H1 (cell line): Measurements from ENCODE around the gene STT3B. TPM values are rescaled to one million over a fixed set of nuclear protein-coding genes. Genes with fewer than 3 reads are reported as not detected.

Source experiments
- CTCF ChIA-PET: fragments of 300-600 bp; sonication (Branson Sonifier 250); formaldehyde crosslinking; loops from one replicate; lab custom pipeline; 2021; ENCODE audit not compliant: partially characterized antibody; lab: Charles Lee
- POLR2A ChIA-PET: fragments of 300-600 bp; sonication (Branson Sonifier 250); formaldehyde crosslinking; loops from one replicate; lab custom pipeline; 2021; ENCODE audit warnings: inconsistent platforms; ENCODE audit not compliant: partially characterized antibody; lab: Charles Lee
- DNase-seq, 2 experiments: peaks; one replicate each; pipeline versions ENCODE4 v3.0.0 to v3.0.0-alpha.2; 2010 to 2022; ENCODE audit warnings: low spot score in 2 of 2, low read depth in 1 of 2, mixed read lengths in 1 of 2
- FAIRE-seq: peaks from 2 replicates; lab custom pipeline; 2011; peaks lifted over from hg19 to GRCh38; lab: Jason Lieb, UNC
- H2AFZ ChIP-seq: 2 replicates; pipeline ENCODE4 v1.8.1; 2012; ENCODE audit warnings: low read length, inconsistent platforms
- H2AK5ac ChIP-seq: 2 replicates; pipeline ENCODE4 v1.6.1; 2013; ENCODE audit warnings: low read depth, low read length
- H2BK120ac ChIP-seq: replicated peaks from 2 replicates; pipeline ENCODE3; 2013; ENCODE audit warnings: low read depth, low read length, inconsistent platforms
- H2BK12ac ChIP-seq: 2 replicates; pipeline ENCODE4 v1.6.1; 2013; ENCODE audit warnings: low read depth, low read length
- H2BK15ac ChIP-seq: 2 replicates; pipeline ENCODE4 v1.6.1; 2013; ENCODE audit warnings: low read length
- H2BK20ac ChIP-seq: 2 replicates; pipeline ENCODE4 v1.6.1; 2013; ENCODE audit warnings: low read length
- H2BK5ac ChIP-seq: 2 replicates; pipeline ENCODE4 v1.6.1; 2013; ENCODE audit warnings: low read depth, low read length
- H3K14ac ChIP-seq: 2 replicates; pipeline ENCODE4 v1.6.1; 2013; ENCODE audit warnings: inconsistent platforms; ENCODE audit not compliant: insufficient read length
- H3K18ac ChIP-seq: 2 replicates; pipeline ENCODE4 v1.6.1; 2013; ENCODE audit warnings: low read length; ENCODE audit errors: extremely low read depth
- H3K23ac ChIP-seq: 2 replicates; pipeline ENCODE4 v1.6.1; 2013; ENCODE audit warnings: inconsistent platforms; ENCODE audit not compliant: insufficient read length
- H3K23me2 ChIP-seq: 2 replicates; pipeline ENCODE4 v1.6.1; 2013; ENCODE audit warnings: low read depth, low read length
- H3K27ac ChIP-seq: 2 replicates; pipeline ENCODE4 v1.6.1; 2011; ENCODE audit warnings: low read depth, low read length, inconsistent platforms
- H3K27me3 ChIP-seq, 4 experiments: replicated peaks in 1 of 4; 1 replicate in 1 of 4; 2 replicates in 3 of 4; pipeline versions ENCODE4 v1.6.1 to v1.8.1; 2011 to 2013; ENCODE audit warnings: low read length in 3 of 4, mild to moderate bottlenecking in 3 of 4, inconsistent platforms in 2 of 4, mixed read lengths in 2 of 4, moderate library complexity in 1 of 4; ENCODE audit not compliant: control insufficient read depth in 3 of 4, insufficient read depth in 3 of 4; ENCODE audit errors: extremely low read depth in 1 of 4
- H3K36me3 ChIP-seq, 4 experiments: 2 replicates each; pipeline versions ENCODE4 v1.6.1 to v1.8.1; 2011 to 2013; ENCODE audit warnings: mild to moderate bottlenecking in 4 of 4, low read length in 3 of 4, moderate library complexity in 2 of 4, control low read depth in 1 of 4, inconsistent platforms in 1 of 4; ENCODE audit not compliant: insufficient read depth in 4 of 4, control insufficient read depth in 2 of 4
- H3K4ac ChIP-seq: replicated peaks from 2 replicates; pipeline ENCODE3; 2013; ENCODE audit warnings: low read length, low read depth, mixed read lengths, inconsistent platforms; ENCODE audit not compliant: insufficient read length
- H3K4me1 ChIP-seq, 4 experiments: replicated peaks in 1 of 4; 1 replicate in 1 of 4; 2 replicates in 3 of 4; pipeline versions ENCODE4 v1.6.1 to v1.8.1; 2011 to 2013; ENCODE audit warnings: low read length in 3 of 4, inconsistent platforms in 2 of 4, mixed read lengths in 1 of 4; ENCODE audit not compliant: insufficient read depth in 4 of 4, control insufficient read depth in 3 of 4
- H3K4me2 ChIP-seq, 2 experiments: 2 replicates each; pipeline versions ENCODE4 v1.6.1 to v1.8.1; 2011 to 2013; ENCODE audit warnings: low read depth in 2 of 2, low read length in 2 of 2, control low read depth in 1 of 2, inconsistent platforms in 1 of 2, mild to moderate bottlenecking in 1 of 2; ENCODE audit not compliant: insufficient read depth in 1 of 2
- H3K4me3 ChIP-seq, 4 experiments: fragments of 200-600, 300-600 bp in 1 of 4; sonication (generic), shearing (Covaris generic), sonication (Bioruptor Twin) in 1 of 4; 2 replicates each; pipeline versions ENCODE4 v1.5.1 to v1.8.1; 2011 to 2016; ENCODE audit warnings: low read length in 4 of 4, low read depth in 3 of 4, control low read depth in 2 of 4, inconsistent platforms in 2 of 4, mild to moderate bottlenecking in 2 of 4, mixed read lengths in 1 of 4, moderate library complexity in 1 of 4; ENCODE audit not compliant: insufficient read depth in 2 of 4; ENCODE audit errors: extremely low read depth in 1 of 4
- H3K56ac ChIP-seq: replicated peaks from 2 replicates; pipeline ENCODE3; 2013; ENCODE audit warnings: low read depth, mild to moderate bottlenecking, mixed read lengths, low read length, inconsistent platforms; ENCODE audit not compliant: insufficient read length
- H3K79me1 ChIP-seq: 2 replicates; pipeline ENCODE4 v1.6.1; 2013; ENCODE audit warnings: low read depth, low read length, control low read depth
- H3K79me2 ChIP-seq, 2 experiments: 2 replicates each; pipeline versions ENCODE4 v1.6.1 to v1.8.1; 2012 to 2013; ENCODE audit warnings: low read length in 2 of 2, mild to moderate bottlenecking in 2 of 2, inconsistent platforms in 1 of 2; ENCODE audit not compliant: insufficient read depth in 2 of 2, control insufficient read depth in 1 of 2
- H3K9ac ChIP-seq, 4 experiments: replicated peaks in 1 of 4; 1 replicate in 1 of 4; 2 replicates in 3 of 4; pipeline versions ENCODE4 v1.6.1 to v1.8.1; 2011 to 2013; ENCODE audit warnings: low read depth in 3 of 4, low read length in 3 of 4, control low read depth in 2 of 4, mild to moderate bottlenecking in 2 of 4, moderate library complexity in 2 of 4, inconsistent platforms in 1 of 4; ENCODE audit errors: extremely low read depth in 1 of 4
- H3K9me3 ChIP-seq, 2 experiments: 2 replicates each; pipeline versions ENCODE4 v1.6.1 to v1.8.1; 2012 to 2013; ENCODE audit warnings: mild to moderate bottlenecking in 2 of 2, moderate library complexity in 2 of 2, control low read depth in 1 of 2, inconsistent platforms in 1 of 2, low read depth in 1 of 2, low read length in 1 of 2, mixed read lengths in 1 of 2; ENCODE audit not compliant: insufficient read depth in 2 of 2
- H4K20me1 ChIP-seq, 2 experiments: replicated peaks in 1 of 2; 2 replicates each; pipeline versions ENCODE3 to v1.8.1; 2011 to 2013; ENCODE audit warnings: inconsistent platforms in 2 of 2, low read length in 2 of 2, mild to moderate bottlenecking in 1 of 2; ENCODE audit not compliant: insufficient read depth in 2 of 2, control insufficient read depth in 1 of 2
- H4K5ac ChIP-seq: 2 replicates; pipeline ENCODE4 v1.6.1; 2013; ENCODE audit warnings: low read length, low read depth, mixed read lengths, inconsistent platforms; ENCODE audit not compliant: insufficient read length
- H4K8ac ChIP-seq: 2 replicates; pipeline ENCODE4 v1.8.0; 2013; ENCODE audit warnings: mild to moderate bottlenecking, moderate library complexity, low read length, inconsistent platforms; ENCODE audit not compliant: insufficient read depth; ENCODE audit errors: extremely low read depth
- H4K91ac ChIP-seq: replicated peaks from 2 replicates; pipeline ENCODE3; 2013; ENCODE audit warnings: low read length, mixed read lengths, inconsistent platforms; ENCODE audit not compliant: insufficient read length
- ATF2 ChIP-seq: IDR thresholded peaks from 2 replicates; pipeline ENCODE4 v1.6.1; 2012; ENCODE audit warnings: low read length, inconsistent platforms
- BACH1 ChIP-seq: IDR thresholded peaks from 2 replicates; pipeline ENCODE4 v1.6.1; 2012; ENCODE audit warnings: low read length, improper control_type of control experiment
- CHD2 ChIP-seq: IDR thresholded peaks from 2 replicates; pipeline ENCODE4 v1.6.1; 2012; ENCODE audit warnings: low read length, improper control_type of control experiment
- E2F6 ChIP-seq: IDR thresholded peaks from 2 replicates; pipeline ENCODE4 v1.6.1; 2012; ENCODE audit warnings: inconsistent platforms
- EZH2 ChIP-seq: fragments of 200-600 bp; sonication (generic); IDR thresholded peaks from 2 replicates; pipeline ENCODE4 v1.7.1; 2012; ENCODE audit warnings: low read depth, mild to moderate bottlenecking, moderate library complexity, low read length, inconsistent platforms; ENCODE audit not compliant: severe bottlenecking
- HDAC6 ChIP-seq: IDR thresholded peaks from one replicate; pipeline ENCODE4 v1.7.1; 2012; ENCODE audit warnings: low read depth, mild to moderate bottlenecking, inconsistent platforms, low read length, moderate library complexity
- JUND ChIP-seq: IDR thresholded peaks from 2 replicates; pipeline ENCODE4 v1.6.1; 2011; ENCODE audit warnings: mild to moderate bottlenecking, improper control_type of control experiment, low read length
- PHF8 ChIP-seq: fragments of 200-600 bp; sonication (generic); conservative IDR thresholded peaks from 2 replicates; pipeline ENCODE4 v1.7.1; 2012; ENCODE audit warnings: low read depth, mild to moderate bottlenecking, inconsistent platforms, low read length, moderate library complexity
- RFX5 ChIP-seq: IDR thresholded peaks from 2 replicates; pipeline ENCODE4 v1.6.1; 2011; ENCODE audit warnings: low read depth, low read length, improper control_type of control experiment, borderline replicate concordance
- SP2 ChIP-seq: IDR thresholded peaks from 2 replicates; pipeline ENCODE4 v1.6.1; 2012; ENCODE audit warnings: mild to moderate bottlenecking, low read length, inconsistent platforms
- SP4 ChIP-seq: IDR thresholded peaks from 2 replicates; pipeline ENCODE4 v1.6.1; 2012; ENCODE audit warnings: low read length, inconsistent platforms
- TEAD4 ChIP-seq: IDR thresholded peaks from 2 replicates; pipeline ENCODE4 v1.6.1; 2012; ENCODE audit warnings: low read depth, low read length, inconsistent platforms, mixed read lengths
- ZNF274 ChIP-seq: IDR thresholded peaks from 2 replicates; pipeline ENCODE4 v1.7.0; 2012; ENCODE audit warnings: low read length, borderline replicate concordance; ENCODE audit errors: extremely low read depth
- polyA plus RNA-seq, 7 experiments: library from polyadenylated mRNA; depleted of rRNA in 3 of 7; stranded (reverse) in 5 of 7; unstranded in 2 of 7; fragments of >200 nt in 5 of 7; fragments of 200-250 nt in 2 of 7; gene quantifications; 1 replicate in 5 of 7; 2 replicates in 1 of 7; 4 replicates in 1 of 7; pipeline versions ENCODE4 v1.2.1 to v1.2.3, GENCODE V29; 2011 to 2013; ENCODE audit warnings: missing spikeins in 2 of 7, mixed read lengths in 2 of 7
- total RNA-seq: library from RNA; stranded (reverse); fragmentation: NEBNext Ultra II Directional; extraction: Animal tissue kit (Norgen Biotek cat#: 25700); gene quantifications from 2 replicates; pipeline ENCODE4 v1.2.1, GENCODE V29; 2021

Gene STT3B
- total and polyA plus RNA-seq, 2 of the 8 experiments (the other 6 are each of a cell fraction or from before 2014, with no cell fraction given) = 43.5 to 134 TPM

- Histone ChIP-seq H3K9ac (no peak overlapping the region), H3K18ac (no peak overlapping the region), H3K4me1 (no peaks in the 10 kb centered on the region), H2BK12ac (no peak overlapping the region), H3K79me2 (no peaks in the 10 kb centered on the region), H3K56ac (no peak overlapping the region), H3K4me2 (no peak overlapping the region), H3K23me2 (no peaks in the 10 kb centered on the region), H3K27ac (no peak overlapping the region), H2AFZ (no peak overlapping the region), H2BK20ac (no peak overlapping the region), H3K4me3 (no peak overlapping the region), H4K20me1 (no peaks in the 10 kb centered on the region), H3K79me1 (no peaks in the 10 kb centered on the region; the same call in 1 of the 2 replicates), H2BK120ac (no peak overlapping the region), H3K27me3 (no peaks in the 10 kb centered on the region), H3K23ac (no peak overlapping the region), H3K9me3 (peaks cover 2 to 10% of the 10 kb centered on the region in 2 experiments; a peak in 3 of 4 replicates), H2AK5ac (no peak overlapping the region), H2BK5ac (no peak overlapping the region), H2BK15ac (no peak overlapping the region), H3K4ac (no peak overlapping the region), H4K91ac (no peak overlapping the region), H3K14ac (no peak overlapping the region), H4K8ac (no peak overlapping the region), H4K5ac (no peak overlapping the region), H3K36me3 (peaks cover 0 to 29% (median 7%) of the 10 kb centered on the region in 4 experiments; a peak in 5 of 8 replicates)
- ChIA-PET CTCF (no interaction called here), POLR2A (interaction anchor here (0.6 kb wide), 1 partner anchor 127 kb away, joined by 3 read pairs; the partner anchor contains the start of gene STT3B)
- no peak for FAIRE-seq
- no peak for DNase-seq
- TF ChIP-seq ZNF274 (no peak), BACH1 (no peak), ATF2 (no peak), CHD2 (no peak), HDAC6 (no peak), RFX5 (no peak), EZH2 (no peak), SP4 (no peak), PHF8 (no peak), SP2 (no peak), E2F6 (no peak), TEAD4 (no peak), JUND (no peak)
Observed at GRCh38 chr3:31659246-31659645, 126.5 kb downstream of the STT3B start.
